ENCODE data around the gene GABBR2. TPM values are rescaled to one million over a fixed set of nuclear protein-coding genes. Genes with fewer than 3 reads are reported as not detected.

Gene GABBR2
- total and polyA plus RNA-seq, 2 experiments from 2014 or later, result 0.89 to 1.3 TPM

- no peak overlapping the region for H3K27ac ChIP-seq (ENCODE audit: low read depth)
- no peak overlapping the region for H3K4me3 ChIP-seq
- no peak overlapping the region for H3K4me3 Mint-ChIP-seq
- no peak overlapping the region for H3K4me2 ChIP-seq
- no peaks in the 10 kb centered on the region for H3K9me3 Mint-ChIP-seq
- peaks cover 8% of the 10 kb centered on the region for H3K27me3 Mint-ChIP-seq (ENCODE audit: insufficient read depth, low read depth, poor library complexity)
- no peaks in the 10 kb centered on the region for H3K36me3 Mint-ChIP-seq (ENCODE audit: low read depth)
- ATAC-seq (no peak), DNase-seq (ENCODE audit: low spot score) (no peak)
- no peaks in the 10 kb centered on the region; the same call in 1 of the 2 replicates for H3K4me1 ChIP-seq (ENCODE audit: insufficient read depth)
- no peak overlapping the region for H2AFZ ChIP-seq
- no peaks in the 10 kb centered on the region for H3K79me2 ChIP-seq (replicated peaks; ENCODE audit: insufficient read depth)
- no peaks in the 10 kb centered on the region for H4K20me1 ChIP-seq (replicated peaks; ENCODE audit: insufficient read depth)
- H3K27me3 ChIP-seq (ENCODE audit: insufficient read depth), result no peaks in the 10 kb centered on the region
- TF ChIP-seq ZNF462 (CRISPR knock-in tag; IDR thresholded peaks at IDR 0.05) (no peak), ETS1 (IDR thresholded peaks at IDR 0.05) (no peak), EZH2phosphoT487 (IDR thresholded peaks at IDR 0.05; ENCODE audit: unreplicated experiment) (no peak), ZNF331 (CRISPR knock-in tag; IDR thresholded peaks at IDR 0.05; ENCODE audit: low read depth) (no peak), JUNB (IDR thresholded peaks at IDR 0.05; ENCODE audit: unreplicated experiment) (no peak), CREB1 (CRISPR knock-in tag; IDR thresholded peaks at IDR 0.05; ENCODE audit: low read depth) (no peak), EZH2 (IDR thresholded peaks at IDR 0.05; ENCODE audit: low read depth, unreplicated experiment) (no peak), POLR2AphosphoS5 (IDR thresholded peaks at IDR 0.05; ENCODE audit: low read depth) (no peak), REST (IDR thresholded peaks at IDR 0.05; ENCODE audit: unreplicated experiment) (no peak), CTCF (conservative IDR thresholded peaks at IDR 0.05; ENCODE audit: low read depth in 2 of 2) (no peak), NANOG (IDR thresholded peaks at IDR 0.05; ENCODE audit: borderline replicate concordance) (no peak), STAT1 (IDR thresholded peaks at IDR 0.05; ENCODE audit: unreplicated experiment) (no peak), ZNF114 (CRISPR knock-in tag; IDR thresholded peaks at IDR 0.05) (no peak)
- no peak overlapping the region for H3K27ac Mint-ChIP-seq
- no peaks in the 10 kb centered on the region for H3K9me2 ChIP-seq (ENCODE audit: insufficient read depth)
- no peaks in the 10 kb centered on the region for H3K4me1 Mint-ChIP-seq
- no peaks in the 10 kb centered on the region for H3F3A ChIP-seq (replicated peaks; ENCODE audit: low read depth)
- H3K36me3 ChIP-seq (ENCODE audit: insufficient read depth), result no peaks in the 10 kb centered on the region
These were observed 385.0 kb downstream of the GABBR2 start for GRCh38 chr9:98323831-98324135.

Data from GM23338 (cell line).